ENCODE measurements around the gene ZSWIM1. TPM values are rescaled to one million over a fixed set of nuclear protein-coding genes. Genes with fewer than 3 reads are reported as not detected.

ZSWIM1 gene
- total RNA-seq, 1 donor from 2014 or later = 12.0 TPM

- H3K4me1 Mint-ChIP-seq = peaks cover 10% of the 10 kb centered on the region
- H3K27me3 Mint-ChIP-seq (ENCODE audit: low read depth) = no peaks in the 10 kb centered on the region
These were observed 17.2 kb upstream of the ZSWIM1 start for GRCh38 chr20:45863543-45864470.

GRCh38 chr20:45866454-45866853, 14.6 kb upstream of the ZSWIM1 start:
- Mint-ChIP-seq H3K27ac (no peak overlapping the region), H3K4me1 (no peaks in the 10 kb centered on the region), H3K27me3 (ENCODE audit: low read depth) (no peaks in the 10 kb centered on the region), H3K36me3 (no peaks in the 10 kb centered on the region), H3K9me3 (no peaks in the 10 kb centered on the region), H3K4me3 (no peak overlapping the region)
- DNase-seq (ENCODE audit: low spot score in 2 of 2, unreplicated experiment in 2 of 2) = no peak
- no peak for TF ChIP-seq CTCF (IDR thresholded peaks at IDR 0.05; ENCODE audit: unreplicated experiment)

More at GRCh38 chr20:45863543-45864470, 17.2 kb upstream of the ZSWIM1 start:
- Mint-ChIP-seq H3K4me3 (no peak overlapping the region), H3K27ac (no peak overlapping the region), H3K9me3 (no peaks in the 10 kb centered on the region), H3K36me3 (no peaks in the 10 kb centered on the region)
- TF ChIP-seq CTCF (IDR thresholded peaks at IDR 0.05; ENCODE audit: unreplicated experiment) = no peak
- DNase-seq (ENCODE audit: low spot score in 2 of 2, unreplicated experiment in 2 of 2) = no peak

GRCh38 chr20:45867136-45867818, 13.8 kb upstream of the ZSWIM1 start:
- peaks cover under 1% of the 10 kb centered on the region for H3K36me3 Mint-ChIP-seq
- DNase-seq (ENCODE audit: low spot score in 2 of 2, unreplicated experiment in 2 of 2) = no peak
- no peak overlapping the region for H3K4me3 Mint-ChIP-seq
- no peak for TF ChIP-seq CTCF (IDR thresholded peaks at IDR 0.05; ENCODE audit: unreplicated experiment)
- no peaks in the 10 kb centered on the region for H3K9me3 Mint-ChIP-seq
- no peaks in the 10 kb centered on the region for H3K27me3 Mint-ChIP-seq (ENCODE audit: low read depth)
- no peaks in the 10 kb centered on the region for H3K4me1 Mint-ChIP-seq
- no peak overlapping the region for H3K27ac Mint-ChIP-seq

GRCh38 chr20:45867819-45868176, 13.2 kb upstream of the ZSWIM1 start:
- no peak overlapping the region for H3K4me3 Mint-ChIP-seq
- H3K9me3 Mint-ChIP-seq = no peaks in the 10 kb centered on the region
- no peaks in the 10 kb centered on the region for H3K4me1 Mint-ChIP-seq
- no peak overlapping the region for H3K27ac Mint-ChIP-seq
- no peak for TF ChIP-seq CTCF (IDR thresholded peaks at IDR 0.05; ENCODE audit: unreplicated experiment)
- H3K27me3 Mint-ChIP-seq (ENCODE audit: low read depth) = no peaks in the 10 kb centered on the region
- no peak for DNase-seq (ENCODE audit: low spot score in 2 of 2, unreplicated experiment in 2 of 2)
- peaks cover 1% of the 10 kb centered on the region for H3K36me3 Mint-ChIP-seq

- H3K27ac Mint-ChIP-seq = no peak overlapping the region
- no peak overlapping the region for H3K4me3 Mint-ChIP-seq
- peaks cover 1% of the 10 kb centered on the region for H3K36me3 Mint-ChIP-seq
- no peak for DNase-seq (ENCODE audit: low spot score in 2 of 2, unreplicated experiment in 2 of 2)
- no peak for TF ChIP-seq CTCF (IDR thresholded peaks at IDR 0.05; ENCODE audit: unreplicated experiment)
- no peaks in the 10 kb centered on the region for H3K27me3 Mint-ChIP-seq (ENCODE audit: low read depth)
- H3K4me1 Mint-ChIP-seq = no peaks in the 10 kb centered on the region
- H3K9me3 Mint-ChIP-seq = no peaks in the 10 kb centered on the region
These were observed 8.4 kb upstream of the ZSWIM1 start for GRCh38 chr20:45872626-45873025.

All from mesothelial cell of epicardium (in vitro differentiated cells).